OCI-LY7 (cell line): ENCODE measurements around the gene PTPN14. TPM values are rescaled to one million over a fixed set of nuclear protein-coding genes. Genes with fewer than 3 reads are reported as not detected.

Experiments used
- BruUV-seq: library from RNA; stranded (reverse); fragments of 400-500 nt; replicated peaks from 2 replicates; lab custom pipeline; 2021; lab: Mats Ljungman, UMichigan
- CTCF ChIA-PET: fragments of 300-600 bp; sonication (Branson Sonifier 250); formaldehyde crosslinking; loops from one replicate; lab custom pipeline; 2022; ENCODE audit warnings: antibody characterized with exemption; ENCODE audit not compliant: unreplicated experiment; lab: Charles Lee
- POLR2A ChIA-PET: fragments of 300-600 bp; sonication (Branson Sonifier 250); formaldehyde crosslinking; loops from one replicate; lab custom pipeline; 2022; ENCODE audit warnings: antibody characterized with exemption; lab: Charles Lee
- DNase-seq: peaks from one replicate; pipeline ENCODE4 v3.0.0-alpha.2; 2015; ENCODE audit warnings: low spot score
- H2AFZ ChIP-seq: fragments of 200-600 bp; sonication (generic), shearing (Covaris generic); 2 replicates; pipeline ENCODE4 v1.6.1; 2014; ENCODE audit warnings: mild to moderate bottlenecking, antibody characterized with exemption, low read length, moderate library complexity
- H3K27ac ChIP-seq: fragments of 200-600 bp; sonication (generic); 2 replicates; pipeline ENCODE4 v1.5.1; 2014; ENCODE audit warnings: mixed run types, low read depth, mild to moderate bottlenecking, moderate library complexity, low read length, inconsistent platforms; ENCODE audit not compliant: poor library complexity, severe bottlenecking
- H3K36me3 ChIP-seq: fragments of 200-600 bp; sonication (generic); 2 replicates; pipeline ENCODE4 v1.6.1; 2014; ENCODE audit warnings: mild to moderate bottlenecking, antibody characterized with exemption, low read length, moderate library complexity, mixed read lengths; ENCODE audit not compliant: insufficient read depth
- H3K4me1 ChIP-seq: fragments of 200-600 bp; sonication (generic); 2 replicates; pipeline ENCODE4 v1.5.1; 2014; ENCODE audit warnings: mild to moderate bottlenecking, low read length; ENCODE audit not compliant: insufficient read depth, poor library complexity, severe bottlenecking
- H3K4me2 ChIP-seq: fragments of 200-600 bp; sonication (generic); 2 replicates; pipeline ENCODE4 v1.6.1; 2014; ENCODE audit warnings: mild to moderate bottlenecking, low read length
- H3K4me3 ChIP-seq: fragments of 200-600 bp; sonication (generic); 2 replicates; pipeline ENCODE4 v1.5.1; 2014; ENCODE audit warnings: mild to moderate bottlenecking, low read depth, low read length; ENCODE audit not compliant: poor library complexity, severe bottlenecking
- H3K79me2 ChIP-seq: fragments of 200-600 bp; sonication (generic); 2 replicates; pipeline ENCODE4 v1.6.1; 2016; ENCODE audit warnings: low read depth, mild to moderate bottlenecking, low read length, moderate library complexity, mixed read lengths; ENCODE audit not compliant: insufficient read depth
- H3K9me2 ChIP-seq: fragments of 200-600 bp; sonication (generic); 2 replicates; pipeline ENCODE4 v1.6.1; 2016; ENCODE audit warnings: mild to moderate bottlenecking, low read length, mixed read lengths; ENCODE audit not compliant: insufficient read depth
- H3K9me3 ChIP-seq: fragments of 200-600 bp; sonication (generic); 2 replicates; pipeline ENCODE4 v1.6.1; 2014; ENCODE audit warnings: mild to moderate bottlenecking, mixed run types, low read length, mixed read lengths
- H4K20me1 ChIP-seq: fragments of 200-600 bp; sonication (generic); 2 replicates; pipeline ENCODE4 v1.6.1; 2014; ENCODE audit warnings: mild to moderate bottlenecking, antibody characterized with exemption, low read length, moderate library complexity, mixed read lengths; ENCODE audit not compliant: insufficient read depth
- EZH2phosphoT487 ChIP-seq: fragments of 200-600 bp; sonication (generic); IDR thresholded peaks from 2 replicates; pipeline ENCODE4 v1.6.1; 2018; ENCODE audit warnings: low read depth, borderline replicate concordance, mild to moderate bottlenecking, mixed run types, antibody characterized with exemption, low read length, moderate library complexity, mixed read lengths
- intact Hi-C: fragments of 100-400 bp; cut with micrococcal nuclease; formaldehyde crosslinking; loops from one replicate; pipeline ENCODE4 v1.10.0; 2022; ENCODE audit not compliant: unreplicated experiment
- total RNA-seq, 2 experiments: library from RNA; depleted of rRNA in 1 of 2; stranded (reverse); fragments of >200 nt in 1 of 2; shearing (Covaris generic) in 1 of 2; gene quantifications; 2 replicates each; pipeline ENCODE4 v1.2.3, GENCODE V29; 2014 to 2022
- TF ChIP-seq, protein P1 (sequence below): fragments of 200-600 bp; sonication (generic); conservative IDR thresholded peaks from 2 replicates; pipeline ENCODE4 v1.5.1; 2014; ENCODE audit warnings: mild to moderate bottlenecking, antibody characterized with exemption, low read length, moderate library complexity, mixed read lengths

The PTPN14 gene
- total RNA-seq, 2 experiments from 2014 or later = not detected

- H3K9me2 ChIP-seq = no peaks in the 10 kb centered on the region
- no peak overlapping the region for H3K27ac ChIP-seq
- no peaks in the 10 kb centered on the region for H3K4me1 ChIP-seq
- H2AFZ ChIP-seq = no peak overlapping the region
- TF ChIP-seq, protein P1, sequence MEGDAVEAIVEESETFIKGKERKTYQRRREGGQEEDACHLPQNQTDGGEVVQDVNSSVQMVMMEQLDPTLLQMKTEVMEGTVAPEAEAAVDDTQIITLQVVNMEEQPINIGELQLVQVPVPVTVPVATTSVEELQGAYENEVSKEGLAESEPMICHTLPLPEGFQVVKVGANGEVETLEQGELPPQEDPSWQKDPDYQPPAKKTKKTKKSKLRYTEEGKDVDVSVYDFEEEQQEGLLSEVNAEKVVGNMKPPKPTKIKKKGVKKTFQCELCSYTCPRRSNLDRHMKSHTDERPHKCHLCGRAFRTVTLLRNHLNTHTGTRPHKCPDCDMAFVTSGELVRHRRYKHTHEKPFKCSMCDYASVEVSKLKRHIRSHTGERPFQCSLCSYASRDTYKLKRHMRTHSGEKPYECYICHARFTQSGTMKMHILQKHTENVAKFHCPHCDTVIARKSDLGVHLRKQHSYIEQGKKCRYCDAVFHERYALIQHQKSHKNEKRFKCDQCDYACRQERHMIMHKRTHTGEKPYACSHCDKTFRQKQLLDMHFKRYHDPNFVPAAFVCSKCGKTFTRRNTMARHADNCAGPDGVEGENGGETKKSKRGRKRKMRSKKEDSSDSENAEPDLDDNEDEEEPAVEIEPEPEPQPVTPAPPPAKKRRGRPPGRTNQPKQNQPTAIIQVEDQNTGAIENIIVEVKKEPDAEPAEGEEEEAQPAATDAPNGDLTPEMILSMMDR = no peak
- no peak for TF ChIP-seq EZH2phosphoT487
- DNase-seq = no peak
- H3K4me2 ChIP-seq = no peak overlapping the region
- ChIA-PET CTCF (no interaction called here), POLR2A (no interaction called here)
- H3K4me3 ChIP-seq = no peak overlapping the region
- intact Hi-C loops = no loop called here
- no peaks in the 10 kb centered on the region for H3K36me3 ChIP-seq
- BruUV-seq = no TSS peak
- no peaks in the 10 kb centered on the region for H3K79me2 ChIP-seq
- no peaks in the 10 kb centered on the region for H3K9me3 ChIP-seq
- no peaks in the 10 kb centered on the region for H4K20me1 ChIP-seq
Measured at GRCh38 chr1:214541693-214542092, 9.7 kb downstream of the PTPN14 start.

DNA sequence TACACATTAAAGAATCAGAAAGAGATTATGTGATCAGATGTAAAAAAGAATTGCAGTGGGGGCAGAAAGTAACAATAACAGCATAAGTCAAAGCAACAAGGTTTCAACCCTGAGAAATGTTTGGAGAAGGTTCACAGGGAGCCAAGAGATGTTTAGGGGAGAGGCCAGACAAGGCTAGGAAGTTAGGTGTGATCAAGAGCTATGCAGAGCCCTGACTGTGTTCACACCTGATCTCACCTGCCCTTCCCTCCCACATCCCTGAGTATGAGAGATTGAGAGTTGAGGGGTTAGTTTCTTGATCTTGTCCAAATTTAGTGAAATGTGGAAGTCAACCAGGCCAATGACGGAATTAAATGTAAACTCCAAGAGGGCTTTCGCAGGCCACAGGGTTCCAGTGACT, 10.2 kb downstream of the PTPN14 start:
- no TSS peak for BruUV-seq
- Histone ChIP-seq H3K9me2 (no peaks in the 10 kb centered on the region), H3K4me3 (no peak overlapping the region), H3K79me2 (no peaks in the 10 kb centered on the region), H3K4me2 (no peak overlapping the region), H3K4me1 (no peaks in the 10 kb centered on the region), H3K27ac (no peak overlapping the region), H2AFZ (no peak overlapping the region), H3K36me3 (no peaks in the 10 kb centered on the region), H4K20me1 (no peaks in the 10 kb centered on the region), H3K9me3 (no peaks in the 10 kb centered on the region)
- DNase-seq = no peak
- no peak for TF ChIP-seq EZH2phosphoT487
- TF ChIP-seq, protein P1 = no peak
- intact Hi-C loops = no loop called here
- CTCF ChIA-PET = no interaction called here
- POLR2A ChIA-PET = interaction anchor here (0.5 to 1.2 kb wide), 2 partner anchors 39 to 146 kb away, joined by 3 to 6 read pairs; no protein-coding TSS in a partner anchor

- Histone ChIP-seq H3K36me3 (no peaks in the 10 kb centered on the region), H3K4me3 (no peak overlapping the region), H2AFZ (no peak overlapping the region), H3K4me2 (no peak overlapping the region), H4K20me1 (no peaks in the 10 kb centered on the region), H3K4me1 (no peaks in the 10 kb centered on the region), H3K9me2 (no peaks in the 10 kb centered on the region), H3K9me3 (no peaks in the 10 kb centered on the region), H3K27ac (no peak overlapping the region), H3K79me2 (no peaks in the 10 kb centered on the region)
- intact Hi-C loops = no loop called here
- CTCF ChIA-PET = no interaction called here
- no peak for DNase-seq
- no TSS peak for BruUV-seq
- TF ChIP-seq, protein P1 = no peak
- no peak for TF ChIP-seq EZH2phosphoT487
- POLR2A ChIA-PET = interaction anchor here (0.5 to 1.2 kb wide), 3 partner anchors 20 to 145 kb away, joined by 3 to 6 read pairs (median 3); no protein-coding TSS in a partner anchor
Measured at GRCh38 chr1:214540324-214540723, 11.1 kb downstream of the PTPN14 start.
